SK-N-SH treated with all-trans-retinoic acid at 6 μM for 48 hours (cell line): Measurements from ENCODE around the gene ABCD1.

Source experiments
- ATAC-seq: fragments of 200-7000 bp; cut with Tn5 transposase; 3 replicates; pipeline ENCODE4 v1.9.1; 2020; ENCODE audit warnings: mild to moderate bottlenecking, moderate library complexity
- ARNTL ChIP-seq: fragments of 450-650 bp; formaldehyde crosslinking; IDR thresholded peaks from 2 replicates; pipeline ENCODE4 v1.5.0; 2020; ENCODE audit warnings: low read depth, mild to moderate bottlenecking, moderate library complexity, borderline replicate concordance
- BACH2 ChIP-seq: fragments of 250-450 bp; sonication (Bioruptor Pico); IDR thresholded peaks from 2 replicates; pipeline ENCODE4 v1.9.0; 2021; ENCODE audit warnings: mild to moderate bottlenecking, borderline replicate concordance
- CREB5 ChIP-seq: fragments of 250-450 bp; sonication (Bioruptor Pico); IDR thresholded peaks from 2 replicates; pipeline ENCODE4 v1.5.1; 2020; ENCODE audit warnings: low read depth, mild to moderate bottlenecking, moderate library complexity
- CSDC2 ChIP-seq: fragments of 250-450 bp; sonication (Bioruptor Pico); IDR thresholded peaks from 2 replicates; pipeline ENCODE4 v1.5.0; 2020; ENCODE audit warnings: mild to moderate bottlenecking, moderate library complexity
- CSRNP3 ChIP-seq: fragments of 250-450 bp; sonication (Bioruptor Pico); IDR thresholded peaks from 2 replicates; pipeline ENCODE4 v1.5.1; 2021; ENCODE audit warnings: mild to moderate bottlenecking, moderate library complexity
- ISL1 ChIP-seq: fragments of 250-450 bp; sonication (Bioruptor Pico); IDR thresholded peaks from 2 replicates; pipeline ENCODE4 v2.1.2; 2022; ENCODE audit warnings: mild to moderate bottlenecking, moderate library complexity
- OSR1 ChIP-seq: fragments of 250-450 bp; sonication (Bioruptor Pico); IDR thresholded peaks from 2 replicates; pipeline ENCODE4 v1.8.0; 2022; ENCODE audit warnings: moderate library complexity, mild to moderate bottlenecking, inconsistent platforms
- PATZ1 ChIP-seq: fragments of 250-450 bp; sonication (Bioruptor Pico); IDR thresholded peaks from 2 replicates; pipeline ENCODE4 v1.8.0; 2020; ENCODE audit warnings: mild to moderate bottlenecking, moderate library complexity, borderline replicate concordance
- POU6F1 ChIP-seq: fragments of 250-450 bp; sonication (Bioruptor Pico); IDR thresholded peaks from 2 replicates; pipeline ENCODE4 v1.8.0; 2021; ENCODE audit warnings: low read depth, mild to moderate bottlenecking, moderate library complexity, borderline replicate concordance
- RARB ChIP-seq: fragments of 250-450 bp; sonication (Bioruptor Pico); IDR thresholded peaks from 2 replicates; pipeline ENCODE4 v1.8.0; 2021; ENCODE audit warnings: mild to moderate bottlenecking, moderate library complexity
- TOX ChIP-seq: fragments of 250-450 bp; sonication (Bioruptor Pico); IDR thresholded peaks from 2 replicates; pipeline ENCODE4 v1.8.0; 2021; ENCODE audit warnings: mild to moderate bottlenecking, moderate library complexity, borderline replicate concordance
- TSHZ2 ChIP-seq: fragments of 250-450 bp; sonication (Bioruptor Pico); IDR thresholded peaks from 2 replicates; pipeline ENCODE4 v1.5.0; 2020; ENCODE audit warnings: mild to moderate bottlenecking, moderate library complexity
- ZFP30 ChIP-seq: fragments of 450-650 bp; formaldehyde crosslinking; IDR thresholded peaks from 2 replicates; pipeline ENCODE4 v1.5.0; 2022; ENCODE audit warnings: mild to moderate bottlenecking, moderate library complexity
- ZNF565 ChIP-seq: fragments of 450-650 bp; formaldehyde crosslinking; conservative IDR thresholded peaks from 2 replicates; pipeline ENCODE4 v1.5.0; 2020; ENCODE audit warnings: low read depth, mild to moderate bottlenecking, moderate library complexity
- ZNF70 ChIP-seq: fragments of 450-650 bp; formaldehyde crosslinking; IDR thresholded peaks from 2 replicates; pipeline ENCODE4 v1.5.0; 2020; ENCODE audit warnings: mild to moderate bottlenecking, moderate library complexity
- ZNF8 ChIP-seq: fragments of 450-650 bp; formaldehyde crosslinking; IDR thresholded peaks from 2 replicates; pipeline ENCODE4 v1.5.0; 2020; ENCODE audit warnings: mild to moderate bottlenecking, moderate library complexity

Gene ABCD1

GRCh38 chrX:153750127-153750774 is 25.6 kb downstream of the ABCD1 start (continued):
- TF ChIP-seq ZFP30 = no peak

- no peak for TF ChIP-seq TSHZ2 (CRISPR knock-in tag)
- TF ChIP-seq ZNF70 = no peak
- no peak for TF ChIP-seq ZNF565
- no peak for TF ChIP-seq ZNF8 (CRISPR knock-in tag)
- no peak for TF ChIP-seq RARB (CRISPR knock-in tag)
- TF ChIP-seq ARNTL (CRISPR knock-in tag) = no peak
- no peak for ATAC-seq
Observed at GRCh38 chrX:153755136-153755535, 30.5 kb downstream of the ABCD1 start.

- ATAC-seq = no peak
- TF ChIP-seq TSHZ2 (CRISPR knock-in tag) = no peak
- no peak for TF ChIP-seq ZNF565
- TF ChIP-seq ARNTL (CRISPR knock-in tag) = no peak
- TF ChIP-seq CSRNP3 = no peak
- TF ChIP-seq BACH2 (CRISPR knock-in tag) = no peak
- no peak for TF ChIP-seq RARB (CRISPR knock-in tag)
- TF ChIP-seq ISL1 = no peak
- no peak for TF ChIP-seq CSDC2
- TF ChIP-seq CREB5 (CRISPR knock-in tag) = no peak
- no peak for TF ChIP-seq POU6F1 (CRISPR knock-in tag)
Observed at GRCh38 chrX:153761863-153762262, 37.2 kb downstream of the ABCD1 start.

- ATAC-seq = no peak
- no peak for TF ChIP-seq CSRNP3
- no peak for TF ChIP-seq ARNTL (CRISPR knock-in tag)
- TF ChIP-seq OSR1 = no peak
- no peak for TF ChIP-seq PATZ1
- TF ChIP-seq CREB5 (CRISPR knock-in tag) = no peak
- no peak for TF ChIP-seq TOX (CRISPR knock-in tag)
Observed at GRCh38 chrX:153762626-153763173, 38.0 kb downstream of the ABCD1 start.
